Heart right ventricle (tissue), 16 donors: ENCODE data around the gene WNT8A. TPM values are rescaled to one million over a fixed set of nuclear protein-coding genes. Genes with fewer than 3 reads are reported as not detected.

Experiments used
- ATAC-seq, 8 donors: fragments of 200-7000 bp; cut with Tn5 transposase; one replicate each; pipeline ENCODE4 v1.9.1; 2020; ENCODE audit warnings: mild to moderate bottlenecking in 8 of 8, moderate library complexity in 8 of 8, moderate number of reproducible peaks in 1 of 8
- DNase-seq, 2 donors: peaks; one replicate each; pipeline ENCODE4 v3.0.0-alpha.2; 2020
- H3K27ac ChIP-seq, 10 donors: fragments of 200-600 bp; sonication (generic) in 2 of 10; one replicate each; pipeline versions ENCODE4 v1.5.0 to v1.8.0; 2020 to 2022; ENCODE audit warnings: mild to moderate bottlenecking in 3 of 10
- H3K27me3 ChIP-seq, 7 donors: fragments of 200-600 bp; one replicate each; pipeline ENCODE4 v1.8.0; 2021 to 2022; ENCODE audit warnings: mild to moderate bottlenecking in 2 of 7
- H3K36me3 ChIP-seq, 9 donors: fragments of 200-600 bp; sonication (generic) in 1 of 9; one replicate each; pipeline versions ENCODE4 v1.5.0 to v1.8.0; 2020 to 2022; ENCODE audit warnings: mild to moderate bottlenecking in 2 of 9
- H3K4me1 ChIP-seq, 9 donors: fragments of 200-600 bp; sonication (generic) in 1 of 9; one replicate each; pipeline versions ENCODE4 v1.5.0 to v1.8.0; 2020 to 2022; ENCODE audit warnings: mild to moderate bottlenecking in 4 of 9
- H3K4me3 ChIP-seq, 10 donors: fragments of 200-600 bp; sonication (generic) in 2 of 10; one replicate each; pipeline versions ENCODE4 v1.5.0 to v1.8.0; 2020 to 2022; ENCODE audit warnings: mild to moderate bottlenecking in 7 of 10, moderate library complexity in 2 of 10
- H3K9me3 ChIP-seq, 11 donors: fragments of 200-600 bp in 10 of 11; sonication (generic) in 2 of 11; one replicate each; pipeline versions ENCODE4 v1.5.0 to v1.8.0; 2013 to 2022; ENCODE audit warnings: mild to moderate bottlenecking in 2 of 11, control low read depth in 1 of 11, moderate library complexity in 1 of 11
- CTCF ChIP-seq, 9 donors: fragments of 200-600 bp; sonication (generic) in 2 of 9; IDR thresholded peaks; one replicate each; pipeline versions ENCODE4 v1.5.0 to v1.8.0; 2021 to 2022; ENCODE audit warnings: antibody characterized with exemption in 9 of 9, mild to moderate bottlenecking in 5 of 9, moderate library complexity in 1 of 9
- WGBS, 2 donors: extraction: QIAGEN DNeasy Blood & Tissue Kit; methylation state at CpG; one replicate each; pipeline ENCODE4 v1.1.7; 2013; ENCODE audit warnings: inconsistent platforms in 1 of 2; 5-methylcytosine and 5-hydroxymethylcytosine counted together
- intact Hi-C, 10 donors: fragments of 100-400 bp; cut with DNase I; formaldehyde crosslinking; loops; one replicate each; pipeline versions ENCODE4 v1.11.1 to v1.14.2; 2022
- polyA plus RNA-seq, 2 donors: library from polyadenylated mRNA; stranded (reverse); fragments of 200-250 nt; gene quantifications; one replicate each; pipeline ENCODE4 v1.2.3, GENCODE V29; 2013
- total RNA-seq, 10 donors: library from RNA; stranded (reverse); fragmentation: NEBNext Ultra II Directional in 3 of 10; extraction: Animal tissue kit (Norgen Biotek cat#: 25700) in 3 of 10; gene quantifications; one replicate each; pipeline versions ENCODE4 v1.2.1 to v1.2.4, GENCODE V29; 2021 to 2023
- donor health status: Arrhythmogenic right ventricular cardiomyopathy.
- donor health status: ischemic (EF 13 %, LVEDD 7.1; RV severe dilation, severe dysfunction).
- donor health status: healthy with polysubstance abuse.
- donor health status: DM: no; HTN: yes; CAD: no.
- donor health status: DM: no; HTN: no; CAD: no.
- donor health status: ischemic (EF 25% LVEDD 6.9; RV normal size, moderate dysfunction).
- donor health status: ischemic (EF 25% LVEDD 5.7; RV mildly dilated, moderate dysfunction).
- donor health status: healthy.
- donor health status: DM: yes; HTN: yes; CAD: no.
- donor health status: Ischemic cardiomyopathy.
- donor health status: ischemic (EF 35%, LVEDD 5.7; RV mildly dilated, moderate dysfunction).
- donor health status: nonischemic (EF 11% LVEDD 7.7; RV severe dilation, severe dysfunction).
- donor health status: DM: yes; HTN: yes; CAD: no.
- donor health status: PGD.
- donor health status: ischemic (EF 29% LVEDD 5.4; RV normal size, mild dysfunction).
- donor health status: nonischemic (EF 23%, LVEDD 6.1; RV moderate dilation, normal function).

The WNT8A gene
- total and polyA plus RNA-seq, 12 donors = not detected

- no peak overlapping the region for H3K4me3 ChIP-seq
- DNase-seq (peak in 1 of 2 donors; percentile 49), ATAC-seq (peak in 6 of 8 donors; percentile 35 to 68 (median 62))
- no peaks in the 10 kb centered on the region for H3K36me3 ChIP-seq
- peaks cover 0 to 6% (median 0%) of the 10 kb centered on the region in 7 donors for H3K27me3 ChIP-seq
- WGBS, 2 donors = 32 to 33% methylated on average over 5 of the region's 5 CpGs
- intact Hi-C loops = loop anchor here in 9 of 10 donors (1.0 to 5.0 kb wide), 6 partner anchors 40 to 60 kb away; partner anchors contain the start of gene NME5 (in 1 of the 9)
- no peaks in the 10 kb centered on the region for H3K4me1 ChIP-seq
- no peaks in the 10 kb centered on the region for H3K9me3 ChIP-seq
- TF ChIP-seq CTCF (IDR thresholded peaks at IDR 0.05) = peak; percentile 50 to 93 (median 85)
- H3K27ac ChIP-seq = no peak overlapping the region
These were observed 6.7 kb upstream of the WNT8A start for GRCh38 chr5:138077064-138077696.

GRCh38 chr5:138078006-138078643 lies 5.7 kb upstream of the WNT8A start:
- ATAC-seq (no peak), DNase-seq (no peak)
- Histone ChIP-seq H3K9me3 (no peaks in the 10 kb centered on the region), H3K27me3 (peaks cover 0 to 4% (median 0%) of the 10 kb centered on the region in 7 donors), H3K4me1 (no peaks in the 10 kb centered on the region), H3K27ac (no peak overlapping the region), H3K4me3 (no peak overlapping the region), H3K36me3 (no peaks in the 10 kb centered on the region)
- 25 to 31% methylated on average over 1 of the region's 1 CpG for WGBS, 2 donors
- intact Hi-C loops = loop anchor here in 7 of 10 donors (2.0 to 5.0 kb wide), 5 partner anchors 41 to 59 kb away; partner anchors contain the start of gene NME5 (in 1 of the 7)
- TF ChIP-seq CTCF (IDR thresholded peaks at IDR 0.05) = no peak

DNA sequence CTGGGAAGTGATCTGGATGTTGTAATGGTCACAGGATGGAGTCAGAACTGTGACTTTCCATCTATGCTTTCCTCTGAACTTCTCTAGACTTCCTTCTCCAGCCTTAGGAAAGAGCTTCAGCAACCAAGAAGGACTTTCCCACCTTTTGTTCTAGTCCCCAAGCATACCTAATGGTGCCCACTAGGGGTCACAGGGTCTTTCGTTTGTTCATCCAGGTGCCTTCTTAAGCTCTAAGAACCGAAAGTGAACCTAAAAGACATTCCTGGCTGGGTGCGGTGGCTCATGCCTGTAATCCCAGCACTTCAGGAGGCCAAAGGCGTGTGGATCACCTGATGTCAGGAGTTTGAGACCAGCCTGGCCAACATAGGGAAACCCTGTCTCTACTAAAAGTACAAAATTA lies 1.8 kb upstream of the WNT8A start:
- intact Hi-C loops = loop anchor here in 1 of 10 donors (5.0 kb wide), 1 partner anchor 45 kb away; no protein-coding TSS in a partner anchor
- H3K36me3 ChIP-seq = no peaks in the 10 kb centered on the region
- H3K27ac ChIP-seq = no peak overlapping the region
- no peak overlapping the region for H3K4me3 ChIP-seq
- H3K9me3 ChIP-seq = no peaks in the 10 kb centered on the region
- TF ChIP-seq CTCF (IDR thresholded peaks at IDR 0.05) = no peak
- DNase-seq (no peak), ATAC-seq (no peak)
- H3K4me1 ChIP-seq = no peaks in the 10 kb centered on the region
- WGBS, 2 donors = 93 to 95% methylated on average over 4 of the region's 4 CpGs
- H3K27me3 ChIP-seq = peaks cover 0 to 2% (median 0%) of the 10 kb centered on the region in 7 donors

- Histone ChIP-seq H3K4me1 (no peaks in the 10 kb centered on the region), H3K4me3 (no peak overlapping the region), H3K9me3 (no peaks in the 10 kb centered on the region), H3K27me3 (peaks cover 0 to 12% (median 9%) of the 10 kb centered on the region in 7 donors), H3K36me3 (no peaks in the 10 kb centered on the region), H3K27ac (no peak overlapping the region)
- TF ChIP-seq CTCF (IDR thresholded peaks at IDR 0.05) = no peak
- intact Hi-C loops = no loop called here
- DNase-seq (no peak), ATAC-seq (no peak)
- WGBS, 2 donors = 89 to 92% methylated on average over 4 of the region's 4 CpGs
These were observed 7.9 kb downstream of the WNT8A start for GRCh38 chr5:138091685-138092084.
